Fibroblast of the aortic adventitia (primary cell): ENCODE data around the gene RAPGEFL1. TPM values are rescaled to one million over a fixed set of nuclear protein-coding genes. Genes with fewer than 3 reads are reported as not detected.

Experiments used
- DNase-seq: peaks from one replicate; pipeline ENCODE4 v3.0.0-alpha.2; 2010; ENCODE audit warnings: low read depth
- H3K4me3 ChIP-seq: 2 replicates; pipeline ENCODE4 v1.5.1; 2011; ENCODE audit warnings: low read depth, mild to moderate bottlenecking, control low read depth, low read length, moderate library complexity
- CTCF ChIP-seq: IDR thresholded peaks from 2 replicates; pipeline ENCODE4 v1.5.1; 2011; ENCODE audit warnings: mild to moderate bottlenecking, low read length, control low read depth, inconsistent platforms; ENCODE audit not compliant: insufficient read depth
- total RNA-seq: library from RNA; depleted of rRNA; stranded (reverse); fragments of >200 nt; gene quantifications from 2 replicates; pipeline ENCODE4 v1.2.3, GENCODE V29; 2012; ENCODE audit warnings: low replicate concordance

RAPGEFL1 gene
- total RNA-seq, 1 donor = 2.1 TPM

- no peak for TF ChIP-seq CTCF
- DNase-seq = no peak
- H3K4me3 ChIP-seq = no peak overlapping the region
These were observed 18.7 kb upstream of the RAPGEFL1 start for GRCh38 chr17:40158438-40159013.

- no peak overlapping the region for H3K4me3 ChIP-seq
- DNase-seq = no peak
- no peak for TF ChIP-seq CTCF
These were observed 17.8 kb upstream of the RAPGEFL1 start for GRCh38 chr17:40159456-40159855.

GRCh38 chr17:40167685-40168261, 9.5 kb upstream of the RAPGEFL1 start:
- TF ChIP-seq CTCF = no peak
- H3K4me3 ChIP-seq = no peak overlapping the region
- DNase-seq = no peak

- no peak overlapping the region for H3K4me3 ChIP-seq
- peak; percentile 72 for TF ChIP-seq CTCF
These were observed 8.9 kb upstream of the RAPGEFL1 start for GRCh38 chr17:40168262-40168832.

GRCh38 chr17:40170325-40170724, 6.9 kb upstream of the RAPGEFL1 start:
- DNase-seq = no peak
- TF ChIP-seq CTCF = no peak
- H3K4me3 ChIP-seq = no peak overlapping the region

More at GRCh38 chr17:40168262-40168832, 8.9 kb upstream of the RAPGEFL1 start:
- DNase-seq = peak; percentile 85

GRCh38 chr17:40171750-40172149, 5.5 kb upstream of the RAPGEFL1 start:
- H3K4me3 ChIP-seq = no peak overlapping the region
- DNase-seq = no peak
- TF ChIP-seq CTCF = no peak
